A673 (cell line): ENCODE results near the gene NGB. TPM values are rescaled to one million over a fixed set of nuclear protein-coding genes. Genes with fewer than 3 reads are reported as not detected.

Experiments
- BruUV-seq: library from RNA; stranded (reverse); fragments of 400-500 nt; replicated peaks from 2 replicates; lab custom pipeline; 2021; lab: Mats Ljungman, UMichigan
- CTCF ChIA-PET: fragments of 300-600 bp; sonication (Branson Sonifier 250); formaldehyde crosslinking; loops from one replicate; lab custom pipeline; 2022; ENCODE audit warnings: antibody characterized with exemption; lab: Charles Lee
- POLR2A ChIA-PET: fragments of 300-600 bp; sonication (Branson Sonifier 250); formaldehyde crosslinking; loops from one replicate; lab custom pipeline; 2022; ENCODE audit warnings: antibody characterized with exemption; ENCODE audit not compliant: low non-redundant PET; lab: Charles Lee
- DNase-seq: peaks from one replicate; pipeline ENCODE4 v3.0.0-alpha.2; 2015; ENCODE audit warnings: low spot score
- H3K27ac ChIP-seq: fragments of 200-600 bp; sonication (generic); 2 replicates; pipeline ENCODE4 v1.5.1; 2016; ENCODE audit warnings: mixed run types, low read depth, mild to moderate bottlenecking, mixed read lengths, antibody characterized with exemption, low read length; ENCODE audit not compliant: poor library complexity, severe bottlenecking
- H3K27me3 ChIP-seq: fragments of 200-600 bp; sonication (generic); replicated peaks from 2 replicates; pipeline ENCODE4 v1.6.1; 2017; ENCODE audit warnings: mixed run types, low read depth, mild to moderate bottlenecking, mixed read lengths, antibody characterized with exemption, low read length; ENCODE audit not compliant: insufficient read depth, poor library complexity
- H3K36me3 ChIP-seq: fragments of 200-600 bp; sonication (generic); 2 replicates; pipeline ENCODE4 v1.6.1; 2016; ENCODE audit warnings: mixed run types, mild to moderate bottlenecking, mixed read lengths, antibody characterized with exemption, low read length; ENCODE audit not compliant: insufficient read depth, poor library complexity, severe bottlenecking
- H3K4me1 ChIP-seq: fragments of 200-600 bp; sonication (generic); 2 replicates; pipeline ENCODE4 v1.6.1; 2017; ENCODE audit warnings: mixed run types, mild to moderate bottlenecking, mixed read lengths, antibody characterized with exemption, low read length; ENCODE audit not compliant: insufficient read depth, poor library complexity, severe bottlenecking
- H3K4me3 ChIP-seq: fragments of 200-600 bp; sonication (generic); 2 replicates; pipeline ENCODE4 v1.5.1; 2016; ENCODE audit warnings: low read depth, mixed run types, mild to moderate bottlenecking, mixed read lengths, low read length; ENCODE audit not compliant: poor library complexity, severe bottlenecking
- H3K9me3 ChIP-seq: fragments of 200-600 bp; sonication (generic); 2 replicates; pipeline ENCODE4 v1.6.1; 2016; ENCODE audit warnings: mixed run types, low read depth, mild to moderate bottlenecking, mixed read lengths, antibody characterized with exemption, low read length; ENCODE audit not compliant: poor library complexity, severe bottlenecking
- CTCF ChIP-seq: fragments of 300-800, 200-600 bp; sonication (generic); conservative IDR thresholded peaks from 2 replicates; pipeline ENCODE4 v1.5.1; 2017; ENCODE audit warnings: low read depth, mild to moderate bottlenecking, antibody characterized with exemption, low read length, moderate library complexity, mixed read lengths
- EZH2 ChIP-seq: fragments of 200-600 bp; sonication (generic); IDR thresholded peaks from 2 replicates; pipeline ENCODE4 v1.6.1; 2017; ENCODE audit warnings: borderline replicate concordance, low read depth, mild to moderate bottlenecking, mixed read lengths, antibody characterized with exemption, low read length; ENCODE audit not compliant: poor library complexity, severe bottlenecking
- intact Hi-C: fragments of 100-400 bp; cut with micrococcal nuclease; formaldehyde crosslinking; loops from one replicate; pipeline ENCODE4 v1.10.0; 2022; ENCODE audit not compliant: unreplicated experiment
- total RNA-seq: library from RNA; stranded (reverse); gene quantifications from 2 replicates; pipeline ENCODE4 v1.2.3, GENCODE V29; 2021

The NGB gene
- total RNA-seq, 1 experiment from 2014 or later = not detected

- ChIA-PET POLR2A (no interaction called here), CTCF (no interaction called here)
- no peak for DNase-seq
- intact Hi-C loops = no loop called here
- H3K4me1 ChIP-seq = peaks cover 4% of the 10 kb centered on the region
- H3K27me3 ChIP-seq = no peaks in the 10 kb centered on the region
- TF ChIP-seq EZH2 (no peak), CTCF (no peak)
- H3K27ac ChIP-seq = no peak overlapping the region
- no peak overlapping the region for H3K4me3 ChIP-seq
- no peaks in the 10 kb centered on the region for H3K36me3 ChIP-seq
- BruUV-seq = no TSS peak
- no peaks in the 10 kb centered on the region for H3K9me3 ChIP-seq
These were observed 40.2 kb upstream of the NGB start for GRCh38 chr14:77311217-77311616.

GRCh38 chr14:77310026-77310425 is 39.0 kb upstream of the NGB start:
- POLR2A ChIA-PET = no interaction called here
- no TSS peak for BruUV-seq
- H3K36me3 ChIP-seq = no peaks in the 10 kb centered on the region
- peaks cover 4% of the 10 kb centered on the region for H3K4me1 ChIP-seq
- H3K9me3 ChIP-seq = no peaks in the 10 kb centered on the region
- H3K27me3 ChIP-seq = no peaks in the 10 kb centered on the region
- CTCF ChIA-PET = no interaction called here
- no peak overlapping the region for H3K4me3 ChIP-seq
- DNase-seq = no peak
- intact Hi-C loops = no loop called here
- no peak overlapping the region for H3K27ac ChIP-seq
- TF ChIP-seq EZH2 (no peak), CTCF (no peak)

GRCh38 chr14:77309131-77309530 is 38.1 kb upstream of the NGB start:
- no peak for DNase-seq
- POLR2A ChIA-PET = no interaction called here
- Histone ChIP-seq H3K4me1 (peaks cover 4% of the 10 kb centered on the region), H3K27me3 (no peaks in the 10 kb centered on the region), H3K9me3 (no peaks in the 10 kb centered on the region), H3K4me3 (no peak overlapping the region), H3K36me3 (no peaks in the 10 kb centered on the region), H3K27ac (no peak overlapping the region)
- no TSS peak for BruUV-seq
- intact Hi-C loops = no loop called here
- CTCF ChIA-PET = no interaction called here
- TF ChIP-seq EZH2 = no peak
- no peak for TF ChIP-seq CTCF
